Neural progenitor cell (in vitro differentiated cells): ENCODE data around the gene TIMP3.

Experiments
- CTCF ChIP-seq: fragments of 200-600 bp; sonication (generic); IDR thresholded peaks from 2 replicates; pipeline ENCODE4 v1.5.1; 2017; ENCODE audit warnings: antibody characterized with exemption, mild to moderate bottlenecking
- EZH2 ChIP-seq: fragments of 200-600 bp; sonication (generic); IDR thresholded peaks from 2 replicates; pipeline ENCODE4 v1.6.1; 2017; ENCODE audit warnings: antibody characterized with exemption, mild to moderate bottlenecking, moderate library complexity
- EZH2phosphoT487 ChIP-seq: fragments of 200-600 bp; sonication (generic); IDR thresholded peaks from 2 replicates; pipeline ENCODE4 v1.6.1; 2017; ENCODE audit warnings: antibody characterized with exemption

- TF ChIP-seq CTCF (no peak), EZH2phosphoT487 (no peak), EZH2 (no peak)
Measured at GRCh38 chr22:32809786-32810554, 8.5 kb downstream of the TIMP3 start.
